Measurements from ENCODE around the gene NCEH1. TPM values are rescaled to one million over a fixed set of nuclear protein-coding genes. Genes with fewer than 3 reads are reported as not detected.

The NCEH1 gene
- total RNA-seq, 1 experiment from 2014 or later, result 11.5 TPM

DNA sequence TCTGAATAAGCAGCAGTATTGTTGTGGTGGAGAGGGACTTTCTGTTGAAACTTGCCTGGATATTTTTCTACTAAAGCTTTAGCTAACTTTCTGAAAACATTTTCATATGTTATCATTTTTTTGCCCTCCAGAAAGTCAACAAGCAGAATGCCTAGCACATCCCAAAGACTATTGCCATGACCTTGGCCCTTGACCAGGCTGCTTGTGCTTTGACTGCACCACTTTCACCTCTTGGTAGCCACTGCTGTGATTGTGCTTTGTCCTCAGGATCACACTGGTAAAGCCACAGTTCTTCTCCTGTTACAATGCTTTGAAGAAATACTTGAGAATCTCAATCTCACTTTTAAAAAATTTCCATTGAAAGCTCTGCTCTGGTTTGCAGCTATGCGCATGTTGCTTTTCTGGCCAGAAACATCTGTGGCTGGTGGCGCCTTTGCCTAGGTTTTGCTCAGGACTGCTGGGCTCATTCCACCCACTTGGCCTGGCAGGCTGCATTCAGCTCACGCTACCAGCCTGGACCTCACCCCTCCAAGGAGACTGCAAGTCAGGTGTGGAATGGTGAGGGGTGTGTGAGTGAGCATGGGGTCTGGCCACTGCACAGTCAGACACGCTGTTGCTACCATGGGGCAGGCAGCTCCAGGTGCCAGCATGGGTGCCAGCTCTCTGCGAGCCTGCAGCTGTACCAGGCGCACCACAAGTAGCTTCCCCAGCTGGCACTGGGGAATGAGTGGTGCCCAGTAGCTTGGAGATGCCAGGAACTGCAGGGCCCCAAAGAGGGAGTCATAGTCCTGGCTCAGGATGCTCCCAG lies 97.8 kb downstream of the NCEH1 start:
- Histone ChIP-seq H3K4me1 (ENCODE audit: control insufficient read depth in 1 of 2, insufficient read depth in 2 of 2, low read length in 2 of 2) (no peaks in the 10 kb centered on the region; a peak in 1 of 4 replicates), H3K9me3 (ENCODE audit: control insufficient read depth in 1 of 2, insufficient read depth in 1 of 2, low read depth in 1 of 2, low read length in 2 of 2) (no peaks in the 10 kb centered on the region), H4K20me1 (ENCODE audit: insufficient read depth) (no peaks in the 10 kb centered on the region), H3K27ac (ENCODE audit: low read depth, low read length) (no peak overlapping the region), H3K4me2 (ENCODE audit: low read length) (no peak overlapping the region), H3K27me3 (ENCODE audit: insufficient read depth, low read length) (no peaks in the 10 kb centered on the region), H3K79me2 (ENCODE audit: insufficient read depth, low read length) (no peaks in the 10 kb centered on the region), H3K36me3 (ENCODE audit: control insufficient read depth in 1 of 2, insufficient read depth in 2 of 2, low read length in 2 of 2) (no peaks in the 10 kb centered on the region), H3K9ac (ENCODE audit: low read length) (no peak overlapping the region), H2AFZ (ENCODE audit: low read depth, low read length, poor library complexity, severe bottlenecking) (no peak overlapping the region), H3K9me2 (ENCODE audit: insufficient read depth) (no peaks in the 10 kb centered on the region), H3K4me3 (replicated peaks in 1 of 2; ENCODE audit: low read depth in 1 of 2, low read length in 2 of 2) (no peak overlapping the region)
- no peak for ATAC-seq
- no TSS peak for BruUV-seq (replicated peaks)
- intact Hi-C loops (cut with micrococcal nuclease), result no loop called here
- RAD21 ChIA-PET (ENCODE audit: low non-redundant PET in 1 of 2, low total read pairs in 2 of 2, uncharacterized antibody in 2 of 2, unreplicated experiment in 2 of 2), result no interaction called here
- no peak for DNase-seq (ENCODE audit: low read depth, low spot score)
- TF ChIP-seq CBX3 (IDR thresholded peaks at IDR 0.05; ENCODE audit: low read depth) (no peak), EZH2phosphoT487 (IDR thresholded peaks at IDR 0.05; ENCODE audit: borderline replicate concordance) (no peak), REST (IDR thresholded peaks at IDR 0.05; ENCODE audit: low read depth) (no peak), JUND (IDR thresholded peaks at IDR 0.05) (no peak), SIN3A (IDR thresholded peaks at IDR 0.05; ENCODE audit: low read depth) (no peak), YY1 (IDR thresholded peaks at IDR 0.05; ENCODE audit: extremely low read depth, insufficient replicate concordance, low read depth, low read length) (no peak), SP1 (IDR thresholded peaks at IDR 0.05; ENCODE audit: low read depth) (no peak), ZNF274 (IDR thresholded peaks at IDR 0.05; ENCODE audit: low read depth, low read length) (no peak), POLR2A (IDR thresholded peaks at IDR 0.05; ENCODE audit: borderline replicate concordance, extremely low read depth, insufficient read depth, insufficient read length) (no peak), EGR1 (IDR thresholded peaks at IDR 0.05; ENCODE audit: low read depth) (no peak)
- TF ChIP-seq, protein P1, sequence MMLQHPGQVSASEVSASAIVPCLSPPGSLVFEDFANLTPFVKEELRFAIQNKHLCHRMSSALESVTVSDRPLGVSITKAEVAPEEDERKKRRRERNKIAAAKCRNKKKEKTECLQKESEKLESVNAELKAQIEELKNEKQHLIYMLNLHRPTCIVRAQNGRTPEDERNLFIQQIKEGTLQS (IDR thresholded peaks at IDR 0.05), result no peak
- TF ChIP-seq, protein P2, sequence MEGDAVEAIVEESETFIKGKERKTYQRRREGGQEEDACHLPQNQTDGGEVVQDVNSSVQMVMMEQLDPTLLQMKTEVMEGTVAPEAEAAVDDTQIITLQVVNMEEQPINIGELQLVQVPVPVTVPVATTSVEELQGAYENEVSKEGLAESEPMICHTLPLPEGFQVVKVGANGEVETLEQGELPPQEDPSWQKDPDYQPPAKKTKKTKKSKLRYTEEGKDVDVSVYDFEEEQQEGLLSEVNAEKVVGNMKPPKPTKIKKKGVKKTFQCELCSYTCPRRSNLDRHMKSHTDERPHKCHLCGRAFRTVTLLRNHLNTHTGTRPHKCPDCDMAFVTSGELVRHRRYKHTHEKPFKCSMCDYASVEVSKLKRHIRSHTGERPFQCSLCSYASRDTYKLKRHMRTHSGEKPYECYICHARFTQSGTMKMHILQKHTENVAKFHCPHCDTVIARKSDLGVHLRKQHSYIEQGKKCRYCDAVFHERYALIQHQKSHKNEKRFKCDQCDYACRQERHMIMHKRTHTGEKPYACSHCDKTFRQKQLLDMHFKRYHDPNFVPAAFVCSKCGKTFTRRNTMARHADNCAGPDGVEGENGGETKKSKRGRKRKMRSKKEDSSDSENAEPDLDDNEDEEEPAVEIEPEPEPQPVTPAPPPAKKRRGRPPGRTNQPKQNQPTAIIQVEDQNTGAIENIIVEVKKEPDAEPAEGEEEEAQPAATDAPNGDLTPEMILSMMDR (IDR thresholded peaks at IDR 0.05 in 2 of 3, conservative IDR thresholded peaks at IDR 0.05 in 1 of 3; ENCODE audit: borderline replicate concordance in 1 of 3, insufficient read depth in 1 of 3, low read depth in 2 of 3, low read length in 2 of 3), result no peak
- CTCF ChIA-PET, result no interaction called here
- POLR2A ChIA-PET, result no interaction called here

Data from HCT116 (cell line).